ENCODE results near the gene HBA2. TPM values are rescaled to one million over a fixed set of nuclear protein-coding genes. Genes with fewer than 3 reads are reported as not detected.
A peak's percentile ranks its signal among the peaks of the same experiment; 100 is the strongest.

HBA2 gene
- total and polyA plus RNA-seq, 9 of the 15 experiments (the other 6 are each of a cell fraction or from before 2014, with no cell fraction given), result 40.4 to 853 (median 286) TPM

DNA sequence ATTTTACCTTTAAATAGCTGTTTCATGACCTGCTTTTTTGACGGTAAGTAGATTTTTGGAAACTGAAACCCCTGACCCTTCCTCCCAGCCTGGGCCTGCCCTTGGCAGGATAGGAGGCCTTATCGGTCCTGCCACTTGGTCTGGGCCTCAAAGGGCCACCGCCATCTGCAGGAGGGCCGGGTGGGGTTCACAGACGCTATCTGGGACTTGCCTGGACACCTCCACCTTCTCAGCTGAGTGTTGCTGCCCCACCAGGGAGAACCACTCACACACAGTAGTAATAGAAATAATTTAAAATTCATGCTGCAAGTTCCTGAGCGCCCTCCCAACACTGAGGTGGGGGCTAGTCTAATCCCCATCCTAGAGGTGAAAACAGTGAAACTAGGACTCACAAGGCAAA is 29.6 kb upstream of the HBA2 start (continued):
- TF ChIP-seq, protein P1, sequence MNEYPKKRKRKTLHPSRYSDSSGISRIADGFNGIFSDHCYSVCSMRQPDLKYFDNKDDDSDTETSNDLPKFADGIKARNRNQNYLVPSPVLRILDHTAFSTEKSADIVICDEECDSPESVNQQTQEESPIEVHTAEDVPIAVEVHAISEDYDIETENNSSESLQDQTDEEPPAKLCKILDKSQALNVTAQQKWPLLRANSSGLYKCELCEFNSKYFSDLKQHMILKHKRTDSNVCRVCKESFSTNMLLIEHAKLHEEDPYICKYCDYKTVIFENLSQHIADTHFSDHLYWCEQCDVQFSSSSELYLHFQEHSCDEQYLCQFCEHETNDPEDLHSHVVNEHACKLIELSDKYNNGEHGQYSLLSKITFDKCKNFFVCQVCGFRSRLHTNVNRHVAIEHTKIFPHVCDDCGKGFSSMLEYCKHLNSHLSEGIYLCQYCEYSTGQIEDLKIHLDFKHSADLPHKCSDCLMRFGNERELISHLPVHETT (CRISPR knock-in tag; conservative IDR thresholded peaks at IDR 0.05 in 1 of 2, IDR thresholded peaks at IDR 0.05 in 1 of 2), result peak in 1 of 2 experiments; percentile 63; a peak in 1 of 4 replicates
- TF ChIP-seq SIN3A (IDR thresholded peaks at IDR 0.05; ENCODE audit: borderline replicate concordance in 2 of 2, control insufficient read depth in 1 of 2, low read depth in 2 of 2, low read length in 2 of 2) (no peak), KLF10 (CRISPR knock-in tag; IDR thresholded peaks at IDR 0.05) (no peak), MEIS2 (IDR thresholded peaks at IDR 0.05; ENCODE audit: partially characterized antibody) (no peak), CBX1 (IDR thresholded peaks at IDR 0.05; ENCODE audit: low read depth) (no peak), SMAD4 (CRISPR knock-in tag; conservative IDR thresholded peaks at IDR 0.05) (peak; percentile 85), ILK (tag; IDR thresholded peaks at IDR 0.05; ENCODE audit: borderline replicate concordance, low read depth) (no peak), SMARCB1 (IDR thresholded peaks at IDR 0.05; ENCODE audit: insufficient read length, low read depth) (no peak), ZNF165 (CRISPR knock-in tag; IDR thresholded peaks at IDR 0.05; ENCODE audit: borderline replicate concordance) (no peak), BRD4 (IDR thresholded peaks at IDR 0.05) (no peak), BCOR (IDR thresholded peaks at IDR 0.05) (peak; percentile 44; the same call in 1 of the 2 replicates), TARDBP (IDR thresholded peaks at IDR 0.05) (no peak), POLR3A (IDR thresholded peaks at IDR 0.05; ENCODE audit: borderline replicate concordance, extremely low read depth, insufficient read depth, insufficient read length) (no peak)
- TF ChIP-seq, protein P2, sequence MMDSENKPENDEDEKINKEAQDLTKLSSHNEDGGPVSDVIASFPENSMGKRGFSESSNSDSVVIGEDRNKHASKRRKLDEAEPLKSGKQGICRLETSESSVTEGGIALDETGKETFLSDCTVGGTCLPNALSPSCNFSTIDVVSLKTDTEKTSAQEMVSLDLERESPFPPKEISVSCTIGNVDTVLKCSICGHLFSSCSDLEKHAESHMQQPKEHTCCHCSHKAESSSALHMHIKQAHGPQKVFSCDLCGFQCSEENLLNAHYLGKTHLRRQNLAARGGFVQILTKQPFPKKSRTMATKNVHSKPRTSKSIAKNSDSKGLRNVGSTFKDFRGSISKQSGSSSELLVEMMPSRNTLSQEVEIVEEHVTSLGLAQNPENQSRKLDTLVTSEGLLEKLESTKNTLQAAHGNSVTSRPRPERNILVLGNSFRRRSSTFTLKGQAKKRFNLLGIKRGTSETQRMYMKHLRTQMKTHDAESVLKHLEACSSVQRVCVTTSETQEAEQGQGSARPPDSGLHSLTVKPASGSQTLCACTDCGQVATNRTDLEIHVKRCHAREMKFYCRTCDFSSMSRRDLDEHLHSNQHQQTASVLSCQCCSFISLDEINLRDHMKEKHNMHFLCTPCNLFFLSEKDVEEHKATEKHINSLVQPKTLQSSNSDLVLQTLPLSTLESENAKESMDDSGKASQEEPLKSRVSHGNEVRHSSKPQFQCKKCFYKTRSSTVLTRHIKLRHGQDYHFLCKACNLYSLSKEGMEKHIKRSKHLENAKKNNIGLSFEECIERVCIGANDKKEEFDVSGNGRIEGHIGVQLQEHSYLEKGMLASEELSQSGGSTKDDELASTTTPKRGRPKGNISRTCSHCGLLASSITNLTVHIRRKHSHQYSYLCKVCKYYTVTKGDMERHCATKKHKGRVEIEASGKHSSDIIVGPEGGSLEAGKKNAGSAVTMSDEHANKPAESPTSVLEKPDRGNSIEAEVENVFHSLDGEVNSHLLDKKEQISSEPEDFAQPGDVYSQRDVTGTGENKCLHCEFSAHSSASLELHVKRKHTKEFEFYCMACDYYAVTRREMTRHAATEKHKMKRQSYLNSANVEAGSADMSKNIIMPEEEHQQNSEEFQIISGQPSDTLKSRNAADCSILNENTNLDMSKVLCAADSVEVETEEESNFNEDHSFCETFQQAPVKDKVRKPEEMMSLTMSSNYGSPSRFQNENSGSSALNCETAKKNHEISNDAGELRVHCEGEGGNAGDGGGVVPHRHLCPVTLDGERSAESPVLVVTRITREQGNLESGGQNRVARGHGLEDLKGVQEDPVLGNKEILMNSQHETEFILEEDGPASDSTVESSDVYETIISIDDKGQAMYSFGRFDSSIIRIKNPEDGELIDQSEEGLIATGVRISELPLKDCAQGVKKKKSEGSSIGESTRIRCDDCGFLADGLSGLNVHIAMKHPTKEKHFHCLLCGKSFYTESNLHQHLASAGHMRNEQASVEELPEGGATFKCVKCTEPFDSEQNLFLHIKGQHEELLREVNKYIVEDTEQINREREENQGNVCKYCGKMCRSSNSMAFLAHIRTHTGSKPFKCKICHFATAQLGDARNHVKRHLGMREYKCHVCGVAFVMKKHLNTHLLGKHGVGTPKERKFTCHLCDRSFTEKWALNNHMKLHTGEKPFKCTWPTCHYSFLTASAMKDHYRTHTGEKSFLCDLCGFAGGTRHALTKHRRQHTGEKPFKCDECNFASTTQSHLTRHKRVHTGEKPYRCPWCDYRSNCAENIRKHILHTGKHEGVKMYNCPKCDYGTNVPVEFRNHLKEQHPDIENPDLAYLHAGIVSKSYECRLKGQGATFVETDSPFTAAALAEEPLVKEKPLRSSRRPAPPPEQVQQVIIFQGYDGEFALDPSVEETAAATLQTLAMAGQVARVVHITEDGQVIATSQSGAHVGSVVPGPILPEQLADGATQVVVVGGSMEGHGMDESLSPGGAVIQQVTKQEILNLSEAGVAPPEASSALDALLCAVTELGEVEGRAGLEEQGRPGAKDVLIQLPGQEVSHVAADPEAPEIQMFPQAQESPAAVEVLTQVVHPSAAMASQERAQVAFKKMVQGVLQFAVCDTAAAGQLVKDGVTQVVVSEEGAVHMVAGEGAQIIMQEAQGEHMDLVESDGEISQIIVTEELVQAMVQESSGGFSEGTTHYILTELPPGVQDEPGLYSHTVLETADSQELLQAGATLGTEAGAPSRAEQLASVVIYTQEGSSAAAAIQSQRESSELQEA (IDR thresholded peaks at IDR 0.05; ENCODE audit: low read depth), result no peak
- TF ChIP-seq, protein P3, sequence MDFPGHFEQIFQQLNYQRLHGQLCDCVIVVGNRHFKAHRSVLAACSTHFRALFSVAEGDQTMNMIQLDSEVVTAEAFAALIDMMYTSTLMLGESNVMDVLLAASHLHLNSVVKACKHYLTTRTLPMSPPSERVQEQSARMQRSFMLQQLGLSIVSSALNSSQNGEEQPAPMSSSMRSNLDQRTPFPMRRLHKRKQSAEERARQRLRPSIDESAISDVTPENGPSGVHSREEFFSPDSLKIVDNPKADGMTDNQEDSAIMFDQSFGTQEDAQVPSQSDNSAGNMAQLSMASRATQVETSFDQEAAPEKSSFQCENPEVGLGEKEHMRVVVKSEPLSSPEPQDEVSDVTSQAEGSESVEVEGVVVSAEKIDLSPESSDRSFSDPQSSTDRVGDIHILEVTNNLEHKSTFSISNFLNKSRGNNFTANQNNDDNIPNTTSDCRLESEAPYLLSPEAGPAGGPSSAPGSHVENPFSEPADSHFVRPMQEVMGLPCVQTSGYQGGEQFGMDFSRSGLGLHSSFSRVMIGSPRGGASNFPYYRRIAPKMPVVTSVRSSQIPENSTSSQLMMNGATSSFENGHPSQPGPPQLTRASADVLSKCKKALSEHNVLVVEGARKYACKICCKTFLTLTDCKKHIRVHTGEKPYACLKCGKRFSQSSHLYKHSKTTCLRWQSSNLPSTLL (IDR thresholded peaks at IDR 0.05), result no peak
- TF ChIP-seq, protein P4, sequence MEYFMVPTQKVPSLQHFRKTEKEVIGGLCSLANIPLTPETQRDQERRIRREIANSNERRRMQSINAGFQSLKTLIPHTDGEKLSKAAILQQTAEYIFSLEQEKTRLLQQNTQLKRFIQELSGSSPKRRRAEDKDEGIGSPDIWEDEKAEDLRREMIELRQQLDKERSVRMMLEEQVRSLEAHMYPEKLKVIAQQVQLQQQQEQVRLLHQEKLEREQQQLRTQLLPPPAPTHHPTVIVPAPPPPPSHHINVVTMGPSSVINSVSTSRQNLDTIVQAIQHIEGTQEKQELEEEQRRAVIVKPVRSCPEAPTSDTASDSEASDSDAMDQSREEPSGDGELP (CRISPR knock-in tag; IDR thresholded peaks at IDR 0.05; ENCODE audit: borderline replicate concordance), result peak; percentile 93
